HG03135 (cell line): Measurements from ENCODE around the gene KLHL20.
"Not testable (repeated sequence)": the region's sequence is repeated elsewhere in the genome, so short reads cannot be mapped to it uniquely, and the experiment has no call there.

Experiments
- ATAC-seq: cut with Tn5 transposase; IDR thresholded peaks from one replicate; pipeline ENCODE4 v1.9.1; 2021; ENCODE audit warnings: mild to moderate bottlenecking, moderate library complexity; ENCODE audit not compliant: unreplicated experiment

Gene KLHL20, protein sequence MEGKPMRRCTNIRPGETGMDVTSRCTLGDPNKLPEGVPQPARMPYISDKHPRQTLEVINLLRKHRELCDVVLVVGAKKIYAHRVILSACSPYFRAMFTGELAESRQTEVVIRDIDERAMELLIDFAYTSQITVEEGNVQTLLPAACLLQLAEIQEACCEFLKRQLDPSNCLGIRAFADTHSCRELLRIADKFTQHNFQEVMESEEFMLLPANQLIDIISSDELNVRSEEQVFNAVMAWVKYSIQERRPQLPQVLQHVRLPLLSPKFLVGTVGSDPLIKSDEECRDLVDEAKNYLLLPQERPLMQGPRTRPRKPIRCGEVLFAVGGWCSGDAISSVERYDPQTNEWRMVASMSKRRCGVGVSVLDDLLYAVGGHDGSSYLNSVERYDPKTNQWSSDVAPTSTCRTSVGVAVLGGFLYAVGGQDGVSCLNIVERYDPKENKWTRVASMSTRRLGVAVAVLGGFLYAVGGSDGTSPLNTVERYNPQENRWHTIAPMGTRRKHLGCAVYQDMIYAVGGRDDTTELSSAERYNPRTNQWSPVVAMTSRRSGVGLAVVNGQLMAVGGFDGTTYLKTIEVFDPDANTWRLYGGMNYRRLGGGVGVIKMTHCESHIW

DNA sequence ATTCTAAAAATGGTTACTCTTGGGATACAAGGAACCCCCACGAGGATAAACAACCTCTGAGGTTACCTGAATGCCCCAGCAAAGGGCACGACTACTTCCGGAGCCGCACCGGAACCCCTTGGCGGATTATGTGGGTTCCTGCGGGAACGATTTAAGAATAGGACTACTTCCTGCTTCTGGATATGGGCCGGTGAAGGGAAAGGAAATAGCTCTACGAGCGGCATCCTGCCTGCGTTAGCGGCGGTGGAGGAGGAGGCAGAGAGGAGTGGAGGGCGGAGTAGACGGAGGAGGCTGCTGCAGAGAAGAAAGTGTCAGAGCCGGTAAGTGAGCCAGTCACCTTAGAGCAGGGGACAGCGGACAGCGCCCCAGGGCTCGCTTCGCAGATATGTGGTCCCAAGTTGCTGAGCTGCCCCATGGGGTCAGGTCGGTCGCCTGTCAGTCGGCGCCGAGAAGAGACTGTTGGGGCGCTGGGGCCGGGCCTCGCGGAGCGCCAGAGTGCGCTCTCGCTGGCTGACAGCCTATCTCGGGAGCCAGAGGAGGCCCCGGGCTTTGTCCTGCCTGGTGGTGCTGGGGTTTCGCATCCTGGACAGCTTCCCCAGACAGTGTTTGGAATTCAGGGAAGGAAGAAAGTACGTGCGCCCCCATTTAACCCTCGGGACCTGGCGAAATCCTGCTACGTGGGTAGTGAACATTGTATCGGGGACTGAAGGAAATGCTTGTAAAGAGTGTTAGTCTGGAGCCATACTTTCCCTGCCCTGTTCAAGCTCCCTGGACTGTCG, at the start of gene KLHL20:
Gene KLHL20, plus strand, starts transcription at position 223 of the 779 bp plus-strand sequence. CDS start 1,063 bp downstream, outside the sequence.
- ATAC-seq, result peak; percentile 96

DNA sequence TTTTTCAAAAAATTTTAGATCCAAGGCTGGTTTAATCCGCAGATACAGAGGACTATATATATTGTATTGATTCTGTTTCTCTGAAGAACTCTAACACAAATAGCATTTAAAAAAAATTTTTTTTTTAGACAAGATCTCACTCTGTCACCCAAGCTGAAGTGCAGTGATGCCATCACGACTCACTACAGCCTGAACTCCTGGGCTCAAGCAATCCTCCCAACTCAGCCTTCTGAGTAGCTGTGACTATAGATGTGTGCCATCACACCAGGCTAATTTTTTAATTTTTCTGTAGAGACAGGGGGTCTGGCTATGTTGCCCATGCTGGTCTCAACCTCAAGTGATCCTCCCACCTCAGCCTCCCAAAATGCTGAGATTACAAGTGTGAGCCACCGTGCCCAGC, 48.1 kb upstream of the KLHL20 start:
- ATAC-seq, result no peak

- ATAC-seq, result no peak
Observed at GRCh38 chr1:173669491-173669941, 45.3 kb upstream of the KLHL20 start, which contains the start of gene ANKRD45. Gene ANKRD45 (minus strand): TSS chr1:173669851. CDS start chr1:173659418, 10,433 bp downstream.

DNA sequence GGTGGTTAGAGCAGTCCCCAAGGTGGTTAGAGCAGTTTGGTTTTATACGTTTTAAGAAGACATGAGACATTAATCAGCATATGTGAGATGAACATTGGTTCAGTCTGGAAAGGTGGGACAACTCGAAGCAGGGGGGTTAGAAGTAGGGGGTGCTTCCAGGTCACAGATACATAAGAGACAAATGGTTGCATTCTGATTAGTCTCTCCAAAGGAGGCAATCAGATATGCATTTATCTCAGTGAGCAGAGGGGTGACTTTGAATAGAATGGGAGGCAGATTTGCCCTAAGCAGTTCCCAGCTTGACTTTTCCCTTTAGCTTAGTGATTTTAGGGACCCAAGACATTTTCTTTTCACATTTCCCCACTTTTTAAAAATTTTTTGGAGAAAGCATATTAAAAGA, 40.3 kb upstream of the KLHL20 start:
- ATAC-seq, result not testable (repeated sequence)

GRCh38 chr1:173680152-173680551, 34.6 kb upstream of the KLHL20 start:
- not testable (repeated sequence) for ATAC-seq

DNA sequence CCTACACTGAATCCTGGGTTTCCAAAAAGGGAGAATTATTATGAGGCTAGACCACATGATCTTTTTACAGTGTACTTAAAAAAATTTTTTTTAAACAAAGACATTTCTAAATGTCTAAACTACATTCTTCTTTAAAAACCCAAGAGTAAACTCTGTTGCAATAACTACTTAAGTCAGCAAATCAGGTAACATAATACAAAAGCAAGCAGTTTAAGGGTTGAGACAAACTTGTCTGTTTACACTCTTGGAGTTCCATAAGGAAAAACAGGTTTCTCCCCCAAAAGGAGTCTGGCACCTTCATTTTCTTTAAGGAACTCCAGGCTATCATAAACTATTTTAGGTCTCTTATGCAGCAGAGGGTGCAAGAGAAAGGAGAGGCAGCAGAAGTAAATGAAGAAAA, 32.6 kb upstream of the KLHL20 start:
- no peak for ATAC-seq

DNA sequence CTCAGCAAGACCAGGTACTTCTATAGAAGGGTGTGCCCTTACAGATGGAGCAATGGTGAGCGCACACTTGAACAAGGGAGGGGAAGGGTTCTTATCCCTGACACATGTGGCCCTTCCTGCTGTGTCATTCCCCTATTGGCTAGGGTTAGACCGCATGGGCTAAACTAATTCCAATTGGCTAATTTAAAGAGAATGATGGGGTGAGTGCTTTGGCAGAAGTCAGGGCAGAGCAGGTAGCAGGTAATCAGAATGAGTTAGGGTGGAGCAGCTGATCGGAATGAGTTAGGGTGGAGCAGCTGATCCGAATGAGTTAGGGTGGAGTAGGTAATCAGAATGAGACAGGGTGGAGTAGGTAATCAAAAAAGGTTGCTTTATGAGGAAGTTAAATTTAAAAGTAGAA, 30.9 kb upstream of the KLHL20 start:
- ATAC-seq, result not testable (repeated sequence)

DNA sequence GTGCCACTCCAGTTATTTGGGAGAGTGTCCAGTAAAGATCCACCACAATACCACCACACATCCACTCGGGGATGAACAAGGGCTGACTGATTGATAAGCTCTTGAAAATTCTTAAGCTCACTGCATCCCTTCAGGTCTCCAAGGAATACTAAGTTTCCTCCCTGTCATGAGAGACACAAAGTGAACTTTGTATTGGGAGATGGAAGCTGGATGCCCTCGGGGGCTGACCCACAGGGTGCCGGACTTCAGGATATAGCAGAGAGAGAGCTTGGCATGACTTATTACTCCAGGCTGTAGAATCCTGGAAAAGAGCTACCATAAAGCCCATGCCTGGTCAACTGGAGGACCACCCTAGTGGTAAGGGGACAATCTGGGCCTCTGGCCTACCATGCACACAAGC, 29.7 kb upstream of the KLHL20 start:
- not testable (repeated sequence) for ATAC-seq

DNA sequence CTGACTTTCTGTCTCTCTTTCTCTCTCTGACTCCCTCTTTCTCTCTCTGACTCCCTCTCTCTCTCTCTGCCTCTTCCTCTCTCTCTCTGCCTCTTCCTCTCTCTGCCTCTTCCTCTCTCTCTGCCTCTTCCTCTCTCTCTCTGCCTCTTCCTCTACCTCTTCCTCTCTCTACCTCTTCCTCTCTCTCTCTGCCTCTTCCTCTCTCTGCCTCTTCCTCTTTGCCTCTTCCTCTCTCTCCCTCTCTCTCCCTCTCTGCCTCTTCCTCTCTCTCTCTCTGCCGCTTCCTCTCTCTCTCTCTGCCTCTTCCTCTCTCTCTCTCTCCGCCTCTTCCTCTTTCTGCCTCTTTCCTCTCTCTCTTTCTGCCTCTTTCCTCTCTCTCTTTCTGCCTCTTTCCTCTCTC, 26.5 kb upstream of the KLHL20 start:
- no peak for ATAC-seq

DNA sequence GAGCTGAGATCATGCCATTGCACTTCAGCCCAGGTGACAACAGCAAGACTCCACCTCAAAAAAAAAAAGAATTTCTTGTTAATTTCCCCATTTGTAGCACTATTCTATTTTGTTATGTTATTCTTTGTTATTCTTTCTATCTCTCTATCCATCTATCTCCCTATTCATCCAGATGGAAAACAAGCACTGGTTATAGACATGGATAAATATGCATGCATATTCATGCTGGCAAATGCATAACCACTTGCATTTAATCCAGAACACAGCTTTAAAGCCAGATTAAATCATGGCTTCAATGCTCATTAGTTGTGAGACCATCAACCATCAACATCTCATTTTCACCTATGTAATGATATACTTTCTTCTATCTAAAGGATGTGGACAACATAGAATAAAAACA, 21.5 kb upstream of the KLHL20 start:
- no peak for ATAC-seq

GRCh38 chr1:173701299-173701698, 13.5 kb upstream of the KLHL20 start:
- ATAC-seq, result not testable (repeated sequence)

DNA sequence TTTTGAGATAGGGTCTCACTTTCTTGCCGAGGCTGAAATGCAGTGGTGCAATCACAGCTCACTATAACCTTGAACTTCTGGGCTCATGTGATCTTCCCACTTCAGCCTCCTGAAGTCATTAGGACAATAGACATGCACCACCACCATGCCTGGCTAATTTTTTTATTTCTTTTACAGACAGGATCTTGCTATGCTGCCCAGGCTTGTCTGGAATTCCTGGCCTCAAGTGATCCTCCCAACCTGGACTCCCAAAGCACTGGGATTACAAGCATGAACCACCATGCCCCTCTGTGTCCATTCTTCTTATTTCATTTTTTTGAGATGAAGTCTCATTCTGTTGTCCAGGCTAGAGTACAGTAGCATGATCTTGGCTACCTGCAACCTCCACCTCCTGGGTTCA, 12.0 kb upstream of the KLHL20 start:
- no peak for ATAC-seq

DNA sequence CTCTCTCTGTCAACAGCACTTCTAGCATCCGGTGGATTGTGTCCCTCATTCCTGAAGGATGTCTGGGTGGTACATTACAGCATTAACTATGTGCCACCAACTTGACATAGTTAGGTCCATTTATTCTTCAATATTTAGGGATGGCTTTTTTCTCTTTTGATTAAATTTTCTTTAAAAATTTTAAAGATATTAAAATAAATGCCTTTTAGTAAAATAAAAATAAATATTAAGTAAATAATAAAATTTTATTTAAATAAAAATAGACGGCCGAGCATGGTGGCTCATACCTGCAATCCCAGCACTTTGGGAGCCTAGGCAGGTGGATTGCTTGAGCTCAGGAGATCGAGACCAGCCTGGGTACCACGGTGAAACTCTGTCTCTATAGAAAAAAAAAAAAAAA, 9.7 kb upstream of the KLHL20 start:
- ATAC-seq, result no peak

DNA sequence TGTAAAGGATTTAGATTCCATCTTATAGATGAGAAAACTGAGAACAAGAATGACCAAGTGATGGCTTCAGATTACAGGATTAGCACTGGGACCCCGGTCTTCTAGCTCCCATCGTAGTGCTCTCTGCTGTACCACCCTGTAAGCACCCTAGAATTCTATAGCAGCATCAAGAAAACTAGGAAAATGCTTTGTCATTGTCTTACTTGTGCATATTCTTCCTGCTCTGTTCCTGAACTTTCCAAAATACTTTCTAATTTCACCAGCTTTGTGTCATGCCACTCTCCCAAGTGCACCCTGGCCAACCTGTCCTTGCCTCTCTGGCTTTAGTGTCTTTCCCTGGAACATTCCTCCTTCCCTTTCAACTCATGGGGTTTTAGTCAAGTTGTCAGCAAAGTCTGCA, 6.0 kb upstream of the KLHL20 start:
- no peak for ATAC-seq

GRCh38 chr1:173714441-173714758, 381 bp upstream of the KLHL20 start:
- no peak for ATAC-seq

GRCh38 chr1:173715538-173715844, 710 bp downstream of the KLHL20 start:
- ATAC-seq, result no peak

DNA sequence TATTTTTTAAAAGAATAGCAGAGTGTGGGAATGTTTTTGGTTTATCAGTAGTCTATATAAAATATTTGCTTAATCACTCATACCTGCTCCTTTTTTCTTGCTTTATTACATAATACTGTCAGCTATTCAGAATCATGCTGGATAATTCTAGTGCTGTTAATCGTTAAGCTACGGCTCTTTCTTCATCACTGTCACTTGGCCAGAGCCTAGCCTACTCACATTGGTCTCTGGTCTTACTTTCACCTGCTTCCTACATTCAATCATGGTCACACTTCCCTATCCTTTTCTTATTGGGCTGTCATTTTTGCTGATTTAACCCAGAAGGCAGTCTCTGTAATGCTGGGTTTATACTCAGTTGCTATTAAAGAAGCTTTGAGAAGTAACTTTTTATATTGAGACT, 2.5 kb downstream of the KLHL20 start:
- no peak for ATAC-seq

GRCh38 chr1:173731331-173731730, 16.6 kb downstream of the KLHL20 start:
- not testable (repeated sequence) for ATAC-seq

DNA sequence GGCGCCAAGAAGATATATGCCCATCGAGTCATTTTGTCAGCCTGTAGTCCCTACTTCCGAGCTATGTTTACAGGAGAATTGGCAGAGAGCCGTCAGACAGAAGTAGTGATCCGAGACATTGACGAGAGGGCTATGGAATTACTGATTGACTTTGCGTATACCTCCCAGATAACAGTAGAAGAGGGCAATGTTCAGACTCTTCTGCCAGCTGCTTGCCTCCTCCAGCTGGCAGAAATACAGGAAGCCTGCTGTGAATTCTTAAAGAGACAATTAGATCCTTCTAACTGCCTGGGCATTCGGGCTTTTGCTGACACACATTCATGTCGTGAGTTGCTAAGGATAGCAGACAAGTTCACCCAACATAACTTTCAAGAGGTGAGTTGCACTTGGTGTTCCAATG, 19.1 kb downstream of the KLHL20 start:
- ATAC-seq, result no peak

- ATAC-seq, result not testable (repeated sequence)
Observed at GRCh38 chr1:173736104-173736503, 21.3 kb downstream of the KLHL20 start.

GRCh38 chr1:173742203-173742886, 27.6 kb downstream of the KLHL20 start:
- ATAC-seq, result no peak
